Keratinocyte (primary cell): ENCODE results near the gene LBP.

Source experiments
- CTCF ChIP-seq, 3 experiments: IDR thresholded peaks in 1 of 3; conservative IDR thresholded peaks in 1 of 3; optimal IDR thresholded peaks in 1 of 3; 2 replicates in 2 of 3; 3 replicates in 1 of 3; pipeline versions ENCODE3 to v1.5.1; 2011; ENCODE audit warnings: low read length in 3 of 3, mild to moderate bottlenecking in 3 of 3, moderate library complexity in 2 of 3, control low read depth in 1 of 3, inconsistent platforms in 1 of 3; ENCODE audit not compliant: insufficient read depth in 2 of 3; ENCODE audit errors: extremely low read depth in 1 of 3
- EZH2 ChIP-seq: IDR thresholded peaks from one replicate; pipeline ENCODE4 v1.6.1; 2012; ENCODE audit warnings: inconsistent platforms, mild to moderate bottlenecking, low read length, moderate library complexity

- TF ChIP-seq CTCF (optimal IDR thresholded peaks at IDR 0.05 in 1 of 3, IDR thresholded peaks at IDR 0.05 in 1 of 3, conservative IDR thresholded peaks at IDR 0.05 in 1 of 3; ENCODE audit: extremely low read depth in 1 of 3, insufficient read depth in 2 of 3, low read length in 3 of 3) = peak; percentile 68 to 86 (median 84)
- TF ChIP-seq EZH2 = no peak
These were observed 41.3 kb upstream of the LBP start for GRCh38 chr20:38304845-38305447.
